ENCODE results near the gene PTPRG. TPM values are rescaled to one million over a fixed set of nuclear protein-coding genes. Genes with fewer than 3 reads are reported as not detected.
"Not testable (repeated sequence)": the region's sequence is repeated elsewhere in the genome, so short reads cannot be mapped to it uniquely, and the experiment has no call there.

Gene PTPRG
- total and polyA plus RNA-seq, 10 of the 15 experiments (the other 5 are each of a cell fraction or from before 2014, with no cell fraction given) = 0.29 to 20.7 (median 1.4) TPM

DNA sequence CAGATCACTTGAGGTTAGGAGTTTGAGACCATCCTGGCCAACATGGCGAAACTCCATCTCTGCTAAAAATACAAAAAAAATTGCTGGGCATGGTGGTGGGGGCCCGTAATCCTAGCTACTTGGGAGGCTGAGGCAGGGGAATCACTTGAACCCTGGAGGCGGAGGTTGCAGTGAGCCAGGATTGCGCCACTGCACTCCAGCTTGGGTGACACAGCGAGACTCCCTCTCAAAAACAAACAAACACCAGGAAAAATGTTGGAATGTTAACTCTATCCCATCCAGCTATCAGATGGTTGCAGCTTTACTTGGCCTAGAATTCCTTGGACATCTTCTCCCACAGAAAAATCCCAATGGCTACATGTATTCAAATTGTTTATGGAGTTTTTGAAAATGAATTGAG lies 254.9 kb downstream of the PTPRG start:
- ATAC-seq; H3K4me1 ChIP-seq (ENCODE audit: control insufficient read depth, insufficient read depth, low read length); H3K4me3 ChIP-seq; H3K36me3 ChIP-seq (ENCODE audit: control insufficient read depth in 2 of 2, insufficient read depth in 2 of 2, low read length in 1 of 2); DNase-seq (ENCODE audit: low read depth, low spot score); H3K4me2 ChIP-seq (ENCODE audit: control insufficient read depth, insufficient read depth); H3K9ac ChIP-seq (ENCODE audit: control insufficient read depth, insufficient read depth, low read length); FAIRE-seq; H3K27me3 ChIP-seq (replicated peaks in 1 of 2; ENCODE audit: control insufficient read depth in 2 of 2, insufficient read depth in 2 of 2, low read length in 1 of 2); in situ Hi-C loops (cut with MboI); intact Hi-C loops (cut with micrococcal nuclease; ENCODE audit: unreplicated experiment); H3K27ac ChIP-seq (ENCODE audit: control insufficient read depth, insufficient read depth); H2AFZ ChIP-seq (ENCODE audit: control insufficient read depth, low read depth, low read length); BruUV-seq (replicated peaks); H3K9me3 ChIP-seq (replicated peaks; ENCODE audit: control insufficient read depth, insufficient read depth, low read length); H3K79me2 ChIP-seq (ENCODE audit: control insufficient read depth, insufficient read depth, low read length); H4K20me1 ChIP-seq (ENCODE audit: control insufficient read depth, insufficient read depth): not testable (repeated sequence)
- CTCF ChIA-PET = interaction anchor here (1.1 to 1.7 kb wide), 3 partner anchors 9 to 23 kb away, joined by 3 to 5 read pairs (median 4); no protein-coding TSS in a partner anchor
- SMC1A ChIA-PET (ENCODE audit: uncharacterized antibody, unreplicated experiment) = interaction anchor here (1.0 to 2.5 kb wide), 2 partner anchors 9 to 51 kb away, joined by 3 to 7 read pairs; no protein-coding TSS in a partner anchor
- RAD21 ChIA-PET (ENCODE audit: unreplicated experiment) = interaction anchor here (1.1 kb wide), 1 partner anchor 76 kb away, joined by 3 read pairs; no protein-coding TSS in a partner anchor
- WGBS (ENCODE audit: insufficient coverage, insufficient replicate concordance, low lambda C conversion rate, missing lambda C conversion rate) = 29% methylated on average over 5 of the region's 5 CpGs
- POLR2A ChIA-PET = interaction anchor here (0.6 to 1.0 kb wide), 3 partner anchors 10 to 236 kb away, joined by 3 to 4 read pairs (median 3); no protein-coding TSS in a partner anchor

DNA sequence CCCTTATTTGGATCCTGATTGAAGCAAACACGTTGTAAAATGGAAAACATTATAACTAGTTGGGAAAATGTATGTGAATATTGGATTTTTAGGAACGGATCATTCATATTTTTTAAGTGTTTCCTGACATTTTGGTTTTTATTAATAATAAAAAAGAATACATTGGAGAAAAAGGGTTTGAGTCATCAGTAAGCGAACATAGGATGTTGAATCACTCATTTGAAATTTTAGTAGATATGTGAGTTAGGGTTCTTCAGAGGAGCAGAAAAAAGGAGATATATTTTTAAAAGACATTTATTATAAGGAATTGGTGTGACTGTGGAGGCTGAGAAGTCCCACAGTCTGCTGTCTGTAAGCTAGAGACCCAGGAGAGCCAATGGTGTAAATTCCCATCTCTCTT lies 258.5 kb downstream of the PTPRG start:
- H3K4me2 ChIP-seq (ENCODE audit: control insufficient read depth, insufficient read depth) = no peak overlapping the region
- H3K36me3 ChIP-seq (ENCODE audit: control insufficient read depth in 2 of 2, insufficient read depth in 2 of 2, low read length in 1 of 2) = no peaks in the 10 kb centered on the region
- H3K4me3 ChIP-seq = no peak overlapping the region
- no peaks in the 10 kb centered on the region for H3K4me1 ChIP-seq (ENCODE audit: control insufficient read depth, insufficient read depth, low read length)
- H2AFZ ChIP-seq (ENCODE audit: control insufficient read depth, low read depth, low read length) = no peak overlapping the region
- H4K20me1 ChIP-seq (ENCODE audit: control insufficient read depth, insufficient read depth) = no peaks in the 10 kb centered on the region
- WGBS (ENCODE audit: insufficient coverage, insufficient replicate concordance, low lambda C conversion rate, missing lambda C conversion rate) = 33% methylated on average over 3 of the region's 3 CpGs
- no peaks in the 10 kb centered on the region for H3K9me3 ChIP-seq (replicated peaks; ENCODE audit: control insufficient read depth, insufficient read depth, low read length)
- ChIA-PET SMC1A (ENCODE audit: uncharacterized antibody, unreplicated experiment) (interaction anchor here (0.6 to 3.9 kb wide), 8 partner anchors 9 to 255 kb away, joined by 3 to 15 read pairs (median 4); no protein-coding TSS in a partner anchor), RAD21 (ENCODE audit: unreplicated experiment) (interaction anchor here (0.6 kb wide), 1 partner anchor 11 kb away, joined by 3 read pairs; no protein-coding TSS in a partner anchor), CTCF (no interaction called here), POLR2A (interaction anchor here (1.1 to 1.4 kb wide), 2 partner anchors 24 to 38 kb away, joined by 3 to 5 read pairs; no protein-coding TSS in a partner anchor)
- H3K9ac ChIP-seq (ENCODE audit: control insufficient read depth, insufficient read depth, low read length) = no peak overlapping the region
- in situ Hi-C loops (cut with MboI) = no loop called here
- H3K79me2 ChIP-seq (ENCODE audit: control insufficient read depth, insufficient read depth, low read length) = no peaks in the 10 kb centered on the region
- H3K27me3 ChIP-seq (replicated peaks in 1 of 2; ENCODE audit: control insufficient read depth in 2 of 2, insufficient read depth in 2 of 2, low read length in 1 of 2) = no peaks in the 10 kb centered on the region
- H3K27ac ChIP-seq (ENCODE audit: control insufficient read depth, insufficient read depth) = no peak overlapping the region
- intact Hi-C loops (cut with micrococcal nuclease; ENCODE audit: unreplicated experiment) = no loop called here
- no TSS peak for BruUV-seq (replicated peaks)
- ATAC-seq = no peak
- DNase-seq (ENCODE audit: low read depth, low spot score) = no peak
- FAIRE-seq = no peak
- TF ChIP-seq ZNF24 (IDR thresholded peaks at IDR 0.05) = no peak
- no peak for TF ChIP-seq CHD4 (IDR thresholded peaks at IDR 0.05)
- TF ChIP-seq, protein P1, sequence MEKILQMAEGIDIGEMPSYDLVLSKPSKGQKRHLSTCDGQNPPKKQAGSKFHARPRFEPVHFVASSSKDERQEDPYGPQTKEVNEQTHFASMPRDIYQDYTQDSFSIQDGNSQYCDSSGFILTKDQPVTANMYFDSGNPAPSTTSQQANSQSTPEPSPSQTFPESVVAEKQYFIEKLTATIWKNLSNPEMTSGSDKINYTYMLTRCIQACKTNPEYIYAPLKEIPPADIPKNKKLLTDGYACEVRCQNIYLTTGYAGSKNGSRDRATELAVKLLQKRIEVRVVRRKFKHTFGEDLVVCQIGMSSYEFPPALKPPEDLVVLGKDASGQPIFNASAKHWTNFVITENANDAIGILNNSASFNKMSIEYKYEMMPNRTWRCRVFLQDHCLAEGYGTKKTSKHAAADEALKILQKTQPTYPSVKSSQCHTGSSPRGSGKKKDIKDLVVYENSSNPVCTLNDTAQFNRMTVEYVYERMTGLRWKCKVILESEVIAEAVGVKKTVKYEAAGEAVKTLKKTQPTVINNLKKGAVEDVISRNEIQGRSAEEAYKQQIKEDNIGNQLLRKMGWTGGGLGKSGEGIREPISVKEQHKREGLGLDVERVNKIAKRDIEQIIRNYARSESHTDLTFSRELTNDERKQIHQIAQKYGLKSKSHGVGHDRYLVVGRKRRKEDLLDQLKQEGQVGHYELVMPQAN (conservative IDR thresholded peaks at IDR 0.05) = no peak
- no peak for TF ChIP-seq NFXL1 (IDR thresholded peaks at IDR 0.05; ENCODE audit: borderline replicate concordance)
- TF ChIP-seq, protein P2, sequence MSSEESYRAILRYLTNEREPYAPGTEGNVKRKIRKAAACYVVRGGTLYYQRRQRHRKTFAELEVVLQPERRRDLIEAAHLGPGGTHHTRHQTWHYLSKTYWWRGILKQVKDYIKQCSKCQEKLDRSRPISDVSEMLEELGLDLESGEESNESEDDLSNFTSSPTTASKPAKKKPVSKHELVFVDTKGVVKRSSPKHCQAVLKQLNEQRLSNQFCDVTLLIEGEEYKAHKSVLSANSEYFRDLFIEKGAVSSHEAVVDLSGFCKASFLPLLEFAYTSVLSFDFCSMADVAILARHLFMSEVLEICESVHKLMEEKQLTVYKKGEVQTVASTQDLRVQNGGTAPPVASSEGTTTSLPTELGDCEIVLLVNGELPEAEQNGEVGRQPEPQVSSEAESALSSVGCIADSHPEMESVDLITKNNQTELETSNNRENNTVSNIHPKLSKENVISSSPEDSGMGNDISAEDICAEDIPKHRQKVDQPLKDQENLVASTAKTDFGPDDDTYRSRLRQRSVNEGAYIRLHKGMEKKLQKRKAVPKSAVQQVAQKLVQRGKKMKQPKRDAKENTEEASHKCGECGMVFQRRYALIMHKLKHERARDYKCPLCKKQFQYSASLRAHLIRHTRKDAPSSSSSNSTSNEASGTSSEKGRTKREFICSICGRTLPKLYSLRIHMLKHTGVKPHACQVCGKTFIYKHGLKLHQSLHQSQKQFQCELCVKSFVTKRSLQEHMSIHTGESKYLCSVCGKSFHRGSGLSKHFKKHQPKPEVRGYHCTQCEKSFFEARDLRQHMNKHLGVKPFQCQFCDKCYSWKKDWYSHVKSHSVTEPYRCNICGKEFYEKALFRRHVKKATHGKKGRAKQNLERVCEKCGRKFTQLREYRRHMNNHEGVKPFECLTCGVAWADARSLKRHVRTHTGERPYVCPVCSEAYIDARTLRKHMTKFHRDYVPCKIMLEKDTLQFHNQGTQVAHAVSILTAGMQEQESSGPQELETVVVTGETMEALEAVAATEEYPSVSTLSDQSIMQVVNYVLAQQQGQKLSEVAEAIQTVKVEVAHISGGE (CRISPR knock-in tag; IDR thresholded peaks at IDR 0.05) = no peak
- TF ChIP-seq SMAD5 (IDR thresholded peaks at IDR 0.05; ENCODE audit: low read depth) = no peak
- TF ChIP-seq HCFC1 (IDR thresholded peaks at IDR 0.05; ENCODE audit: low read length) = no peak
- TF ChIP-seq JUND (IDR thresholded peaks at IDR 0.05; ENCODE audit: low read depth, low read length) = no peak
- no peak for TF ChIP-seq TARDBP (IDR thresholded peaks at IDR 0.05; ENCODE audit: borderline replicate concordance)
